OCI-LY1 (cell line): ENCODE measurements around the gene FBXO8.

Experiments
- CTCF ChIP-seq: fragments of 200-600 bp; sonication (generic), shearing (Covaris generic); IDR thresholded peaks from 2 replicates; pipeline ENCODE4 v1.5.1; 2017; ENCODE audit warnings: mild to moderate bottlenecking, antibody characterized with exemption, low read length, moderate library complexity, mixed read lengths
- EZH2 ChIP-seq: fragments of 200-600 bp; sonication (generic), shearing (Covaris generic); IDR thresholded peaks from 2 replicates; pipeline ENCODE4 v1.8.0; 2017; ENCODE audit warnings: borderline replicate concordance, mixed run types, mild to moderate bottlenecking, antibody characterized with exemption, low read length, moderate library complexity, mixed read lengths

DNA sequence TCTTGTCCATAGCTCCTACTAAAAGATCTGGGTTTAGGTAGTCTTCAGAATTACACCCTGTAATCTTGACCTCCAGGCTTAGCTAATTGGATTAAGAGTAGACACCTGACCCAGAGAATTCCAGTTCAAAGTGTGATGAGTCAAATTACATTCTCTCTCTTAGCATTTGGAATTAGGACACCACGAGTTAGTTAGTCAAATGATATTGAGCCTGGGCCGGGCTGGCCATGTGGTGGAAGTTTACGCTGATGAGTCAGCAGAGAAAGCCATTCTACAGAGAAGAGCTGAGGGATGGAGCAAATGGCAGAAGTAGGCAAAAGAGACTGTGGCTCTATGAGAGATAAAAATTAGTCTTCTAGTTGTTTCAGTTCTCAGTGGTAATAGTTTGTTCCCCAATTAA is 31.3 kb upstream of the FBXO8 start:
- TF ChIP-seq CTCF (no peak), EZH2 (no peak)
